GM23248 (cell line): Measurements from ENCODE around the gene SLC35F4. TPM values are rescaled to one million over a fixed set of nuclear protein-coding genes. Genes with fewer than 3 reads are reported as not detected.

ENCODE experiments used
- DNase-seq: peaks from one replicate; pipeline ENCODE4 v3.0.0-alpha.2; 2015
- H2AFZ ChIP-seq: fragments of 200-600 bp; sonication (generic); 2 replicates; pipeline ENCODE4 v1.6.1; 2016; ENCODE audit warnings: antibody characterized with exemption
- H3F3A ChIP-seq: fragments of 200-600 bp; sonication (generic); 2 replicates; pipeline ENCODE4 v1.6.1; 2016; ENCODE audit warnings: mild to moderate bottlenecking, antibody characterized with exemption, mixed run types; ENCODE audit not compliant: insufficient read depth
- H3K27ac ChIP-seq: fragments of 200-600 bp; sonication (generic); 2 replicates; pipeline ENCODE4 v1.5.1; 2016; ENCODE audit warnings: mild to moderate bottlenecking
- H3K27me3 ChIP-seq: fragments of 200-600 bp; sonication (generic); replicated peaks from 2 replicates; pipeline ENCODE4 v1.6.1; 2016; ENCODE audit warnings: mild to moderate bottlenecking; ENCODE audit not compliant: insufficient read depth
- H3K36me3 ChIP-seq: fragments of 200-600 bp; sonication (generic); 2 replicates; pipeline ENCODE4 v1.6.1; 2016; ENCODE audit warnings: low read depth, mild to moderate bottlenecking
- H3K4me1 ChIP-seq: fragments of 200-600 bp; sonication (generic); 2 replicates; pipeline ENCODE4 v1.6.1; 2016; ENCODE audit warnings: mild to moderate bottlenecking; ENCODE audit not compliant: insufficient read depth
- H3K4me2 ChIP-seq: fragments of 200-600 bp; sonication (generic); one replicate; pipeline ENCODE4 v1.6.1; 2016; ENCODE audit warnings: mild to moderate bottlenecking; ENCODE audit not compliant: unreplicated experiment
- H3K4me3 ChIP-seq: fragments of 200-600 bp; sonication (generic); 2 replicates; pipeline ENCODE4 v1.5.1; 2016; ENCODE audit warnings: mild to moderate bottlenecking
- H3K79me2 ChIP-seq: fragments of 200-600 bp; sonication (generic); 2 replicates; pipeline ENCODE4 v1.6.1; 2016; ENCODE audit warnings: mild to moderate bottlenecking; ENCODE audit not compliant: insufficient read depth
- H3K9ac ChIP-seq: fragments of 200-600 bp; sonication (generic); 2 replicates; pipeline ENCODE4 v1.6.1; 2016; ENCODE audit warnings: mild to moderate bottlenecking
- H3K9me2 ChIP-seq: fragments of 200-600 bp; sonication (generic); 2 replicates; pipeline ENCODE4 v1.6.1; 2016; ENCODE audit warnings: mixed run types, mild to moderate bottlenecking, moderate library complexity; ENCODE audit not compliant: insufficient read depth
- H3K9me3 ChIP-seq: fragments of 200-600 bp; sonication (generic); one replicate; pipeline ENCODE4 v1.6.1; 2017; ENCODE audit warnings: low read depth
- H4K20me1 ChIP-seq: fragments of 200-600 bp; sonication (generic); 2 replicates; pipeline ENCODE4 v1.6.0; 2016; ENCODE audit not compliant: insufficient read depth
- EZH2 ChIP-seq: fragments of 200-600 bp; sonication (generic); IDR thresholded peaks from 2 replicates; pipeline ENCODE4 v1.6.1; 2018; ENCODE audit warnings: antibody characterized with exemption, mild to moderate bottlenecking; ENCODE audit not compliant: insufficient read depth, poor library complexity, severe bottlenecking
- EZH2phosphoT487 ChIP-seq: fragments of 200-600 bp; sonication (generic); IDR thresholded peaks from 2 replicates; pipeline ENCODE4 v1.6.1; 2018; ENCODE audit warnings: antibody characterized with exemption, moderate library complexity, mild to moderate bottlenecking, low read depth; ENCODE audit not compliant: insufficient read depth
- WGBS, 2 experiments: methylation state at CpG; one replicate each; pipeline ENCODE4 v1.1.6; 2015 to 2017; ENCODE audit warnings: low lambda C conversion rate in 2 of 2, low coverage in 1 of 2; ENCODE audit errors: missing lambda C conversion rate in 2 of 2; 5-methylcytosine and 5-hydroxymethylcytosine counted together
- in situ Hi-C: fragments of 300-500 bp; cut with MboI; formaldehyde crosslinking; loops from 2 replicates; pipeline ENCODE4 v1.15.0; 2020
- polyA plus RNA-seq: library from polyadenylated mRNA; unstranded; fragments of >200 nt; fragmentation: Nextera tagmentation; extraction: Ambion mirVana; gene quantifications from 2 replicates; pipeline ENCODE4 v1.2.1, GENCODE V29; 2016
- total RNA-seq: library from RNA; depleted of rRNA; stranded (reverse); fragments of >200 nt; shearing (Covaris generic); gene quantifications from 2 replicates; pipeline ENCODE4 v1.2.3, GENCODE V29; 2014

SLC35F4 gene
- total and polyA plus RNA-seq, 2 experiments from 2014 or later, result not detected

DNA sequence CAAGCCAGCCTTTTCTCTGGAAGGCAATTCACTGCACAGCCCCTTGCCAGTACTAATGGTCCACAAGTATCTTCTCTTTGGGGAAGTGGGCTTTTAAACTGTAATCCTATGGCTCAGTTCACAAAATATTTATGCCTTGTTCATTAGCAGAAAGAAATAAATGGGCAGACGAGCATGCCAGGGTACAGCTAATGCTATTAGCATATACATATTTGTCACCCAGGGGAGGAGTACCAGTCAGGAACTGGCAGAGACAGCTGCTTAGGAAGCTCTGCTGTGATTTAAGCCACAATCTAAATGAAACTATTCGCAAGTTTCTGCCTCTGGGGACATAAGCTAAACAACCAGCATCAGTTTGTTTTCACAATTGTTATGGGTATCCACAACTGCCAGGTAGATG, 258.8 kb downstream of the SLC35F4 start:
- H3K9me3 ChIP-seq, result no peaks in the 10 kb centered on the region
- H3K36me3 ChIP-seq, result no peaks in the 10 kb centered on the region
- H3K4me3 ChIP-seq, result no peak overlapping the region
- no peak for DNase-seq
- no peak overlapping the region for H2AFZ ChIP-seq
- in situ Hi-C loops, result no loop called here
- H3K27ac ChIP-seq, result no peak overlapping the region
- H3K79me2 ChIP-seq, result no peaks in the 10 kb centered on the region
- no peaks in the 10 kb centered on the region for H4K20me1 ChIP-seq
- no peak overlapping the region for H3K9ac ChIP-seq
- H3K4me2 ChIP-seq, result no peak overlapping the region
- no peaks in the 10 kb centered on the region for H3K9me2 ChIP-seq
- H3K4me1 ChIP-seq, result no peaks in the 10 kb centered on the region
- no peaks in the 10 kb centered on the region for H3F3A ChIP-seq
- no peaks in the 10 kb centered on the region for H3K27me3 ChIP-seq
- TF ChIP-seq EZH2phosphoT487 (no peak), EZH2 (no peak)
- WGBS, 2 experiments, result 5% methylated on average over 2 of the region's 2 CpGs

GRCh38 chr14:57583396-57583795, 282.5 kb downstream of the SLC35F4 start:
- no peak overlapping the region for H2AFZ ChIP-seq
- no peak for DNase-seq
- no peaks in the 10 kb centered on the region for H3K9me2 ChIP-seq
- H3K4me3 ChIP-seq, result no peak overlapping the region
- 4 to 8% methylated on average over 3 of the region's 3 CpGs for WGBS, 2 experiments
- in situ Hi-C loops, result no loop called here
- no peak overlapping the region for H3K27ac ChIP-seq
- no peaks in the 10 kb centered on the region for H3K27me3 ChIP-seq
- no peaks in the 10 kb centered on the region for H3K79me2 ChIP-seq
- H3K4me1 ChIP-seq, result no peaks in the 10 kb centered on the region
- no peak overlapping the region for H3K9ac ChIP-seq
- no peaks in the 10 kb centered on the region for H4K20me1 ChIP-seq
- H3K4me2 ChIP-seq, result no peak overlapping the region
- no peaks in the 10 kb centered on the region for H3F3A ChIP-seq
- no peak for TF ChIP-seq EZH2
- TF ChIP-seq EZH2phosphoT487, result no peak
- no peaks in the 10 kb centered on the region for H3K36me3 ChIP-seq
- no peaks in the 10 kb centered on the region for H3K9me3 ChIP-seq

GRCh38 chr14:57582746-57583145, 283.1 kb downstream of the SLC35F4 start:
- Histone ChIP-seq H3K4me1 (no peaks in the 10 kb centered on the region), H3K9ac (no peak overlapping the region), H4K20me1 (no peaks in the 10 kb centered on the region), H3K4me2 (no peak overlapping the region), H2AFZ (no peak overlapping the region), H3K9me3 (no peaks in the 10 kb centered on the region), H3F3A (no peaks in the 10 kb centered on the region), H3K36me3 (no peaks in the 10 kb centered on the region), H3K27me3 (no peaks in the 10 kb centered on the region), H3K27ac (no peak overlapping the region), H3K9me2 (no peaks in the 10 kb centered on the region), H3K79me2 (no peaks in the 10 kb centered on the region), H3K4me3 (no peak overlapping the region)
- 5 to 13% methylated on average over 2 of the region's 2 CpGs for WGBS, 2 experiments
- in situ Hi-C loops, result no loop called here
- no peak for DNase-seq
- TF ChIP-seq EZH2phosphoT487 (no peak), EZH2 (no peak)

DNA sequence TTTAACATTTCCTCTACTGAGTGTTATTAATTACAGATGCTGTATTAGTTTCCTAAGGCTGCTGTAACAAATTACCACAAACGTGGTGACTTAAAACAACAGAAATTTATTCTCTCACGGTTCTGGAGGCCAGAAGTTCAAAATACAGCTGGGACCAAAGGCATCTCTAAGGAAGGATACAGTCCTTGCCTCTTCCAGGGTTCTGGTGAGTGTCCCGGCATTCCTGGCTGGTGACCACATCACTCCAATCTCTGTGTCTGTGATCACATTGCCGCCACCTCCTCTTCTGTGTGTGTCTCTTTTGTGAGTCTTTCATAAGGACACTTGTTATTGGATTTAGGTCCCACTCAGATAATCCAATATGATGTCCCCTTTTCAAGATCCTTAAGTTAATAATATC, 287.1 kb downstream of the SLC35F4 start:
- Histone ChIP-seq H3K27ac (no peak overlapping the region), H3K9me2 (no peaks in the 10 kb centered on the region), H2AFZ (no peak overlapping the region), H3K79me2 (no peaks in the 10 kb centered on the region), H3K4me1 (no peaks in the 10 kb centered on the region), H3F3A (no peaks in the 10 kb centered on the region), H3K4me2 (no peak overlapping the region), H3K9me3 (no peaks in the 10 kb centered on the region), H3K36me3 (no peaks in the 10 kb centered on the region), H4K20me1 (no peaks in the 10 kb centered on the region), H3K27me3 (no peaks in the 10 kb centered on the region; the same call in 1 of the 2 replicates), H3K4me3 (no peak overlapping the region), H3K9ac (no peak overlapping the region)
- TF ChIP-seq EZH2, result no peak
- no peak for TF ChIP-seq EZH2phosphoT487
- 9 to 13% methylated on average over 4 of the region's 4 CpGs for WGBS, 2 experiments
- no peak for DNase-seq
- in situ Hi-C loops, result no loop called here

DNA sequence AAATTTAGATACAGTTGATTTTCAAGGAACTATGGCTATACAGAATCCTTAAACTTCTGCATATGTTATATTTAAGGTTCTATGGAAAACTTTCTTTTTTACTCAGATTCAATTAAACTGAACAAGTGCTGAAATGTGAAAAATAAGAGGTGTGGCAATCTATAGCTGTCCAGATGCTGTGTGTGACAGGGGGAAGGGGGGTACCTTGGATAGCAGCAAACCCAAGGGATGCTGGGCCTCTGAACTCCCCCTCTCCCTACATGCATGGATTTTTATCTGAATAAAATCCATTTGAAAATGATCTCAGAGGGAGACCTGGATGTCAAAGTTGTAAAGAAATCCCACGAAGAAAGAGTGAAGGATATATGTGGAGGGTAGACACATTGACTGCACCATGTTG, 289.4 kb downstream of the SLC35F4 start:
- H3K9ac ChIP-seq, result no peak overlapping the region
- no peaks in the 10 kb centered on the region for H3K79me2 ChIP-seq
- in situ Hi-C loops, result no loop called here
- no peaks in the 10 kb centered on the region for H3K36me3 ChIP-seq
- TF ChIP-seq EZH2 (no peak), EZH2phosphoT487 (no peak)
- H3K4me2 ChIP-seq, result no peak overlapping the region
- no peak overlapping the region for H3K4me3 ChIP-seq
- H3K27ac ChIP-seq, result no peak overlapping the region
- no peak for DNase-seq
- no peaks in the 10 kb centered on the region for H3K4me1 ChIP-seq
- no peaks in the 10 kb centered on the region for H3K9me2 ChIP-seq
- no peak overlapping the region for H2AFZ ChIP-seq
- no peaks in the 10 kb centered on the region for H4K20me1 ChIP-seq
- H3K9me3 ChIP-seq, result no peaks in the 10 kb centered on the region
- H3K27me3 ChIP-seq, result no peaks in the 10 kb centered on the region; the same call in 1 of the 2 replicates
- 6 to 7% methylated on average over 1 of the region's 1 CpG for WGBS, 2 experiments
- no peaks in the 10 kb centered on the region for H3F3A ChIP-seq
